GM18519 (cell line): ENCODE data around the gene BST2.
"Not testable (repeated sequence)": the region's sequence is repeated elsewhere in the genome, so short reads cannot be mapped to it uniquely, and the experiment has no call there.

Source experiments
- ATAC-seq: cut with Tn5 transposase; IDR thresholded peaks from one replicate; pipeline ENCODE4 v1.9.1; 2021; ENCODE audit warnings: mild to moderate bottlenecking, moderate library complexity; ENCODE audit not compliant: unreplicated experiment, low FRiP score

The BST2 gene

GRCh38 chr19:17390665-17391370 lies 14.6 kb downstream of the BST2 start:
- peak; percentile 79 for ATAC-seq

- ATAC-seq, result no peak
Measured at GRCh38 chr19:17389957-17390664, 15.3 kb downstream of the BST2 start.

- no peak for ATAC-seq
Measured at GRCh38 chr19:17389288-17389687, 16.1 kb downstream of the BST2 start.

- no peak for ATAC-seq
Measured at GRCh38 chr19:17385878-17386611, 19.4 kb downstream of the BST2 start.

- ATAC-seq, result no peak
Measured at GRCh38 chr19:17380426-17381138, 24.8 kb downstream of the BST2 start.

GRCh38 chr19:17379221-17379631 lies 26.2 kb downstream of the BST2 start:
- ATAC-seq, result no peak

- no peak for ATAC-seq
Measured at GRCh38 chr19:17378271-17378670, 27.2 kb downstream of the BST2 start.

- no peak for ATAC-seq
Measured at GRCh38 chr19:17376935-17377600, 28.4 kb downstream of the BST2 start, which contains the start of gene PLVAP. Gene PLVAP, minus strand, starts transcription at chr19:17377342. Its CDS starts 54 bp downstream, at chr19:17377288.

GRCh38 chr19:17370026-17370587 lies 35.3 kb downstream of the BST2 start:
- peak; percentile 87 for ATAC-seq

- no peak for ATAC-seq
Measured at GRCh38 chr19:17365361-17365760, 40.1 kb downstream of the BST2 start.

GRCh38 chr19:17363852-17364605 lies 41.4 kb downstream of the BST2 start:
- ATAC-seq, result not testable (repeated sequence)

GRCh38 chr19:17359905-17360800 lies 45.3 kb downstream of the BST2 start:
- ATAC-seq, result no peak

GRCh38 chr19:17358395-17358794 lies 47.0 kb downstream of the BST2 start:
- ATAC-seq, result no peak

GRCh38 chr19:17357724-17358123 lies 47.7 kb downstream of the BST2 start:
- ATAC-seq, result no peak

- no peak for ATAC-seq
Measured at GRCh38 chr19:17357078-17357666, 48.3 kb downstream of the BST2 start.

- ATAC-seq, result no peak
Measured at GRCh38 chr19:17353386-17353785, 52.0 kb downstream of the BST2 start.
